ENCODE measurements around the gene ADD2. TPM values are rescaled to one million over a fixed set of nuclear protein-coding genes. Genes with fewer than 3 reads are reported as not detected.

Gene ADD2
- total RNA-seq, 1 donor from 2014 or later = 435 TPM

DNA sequence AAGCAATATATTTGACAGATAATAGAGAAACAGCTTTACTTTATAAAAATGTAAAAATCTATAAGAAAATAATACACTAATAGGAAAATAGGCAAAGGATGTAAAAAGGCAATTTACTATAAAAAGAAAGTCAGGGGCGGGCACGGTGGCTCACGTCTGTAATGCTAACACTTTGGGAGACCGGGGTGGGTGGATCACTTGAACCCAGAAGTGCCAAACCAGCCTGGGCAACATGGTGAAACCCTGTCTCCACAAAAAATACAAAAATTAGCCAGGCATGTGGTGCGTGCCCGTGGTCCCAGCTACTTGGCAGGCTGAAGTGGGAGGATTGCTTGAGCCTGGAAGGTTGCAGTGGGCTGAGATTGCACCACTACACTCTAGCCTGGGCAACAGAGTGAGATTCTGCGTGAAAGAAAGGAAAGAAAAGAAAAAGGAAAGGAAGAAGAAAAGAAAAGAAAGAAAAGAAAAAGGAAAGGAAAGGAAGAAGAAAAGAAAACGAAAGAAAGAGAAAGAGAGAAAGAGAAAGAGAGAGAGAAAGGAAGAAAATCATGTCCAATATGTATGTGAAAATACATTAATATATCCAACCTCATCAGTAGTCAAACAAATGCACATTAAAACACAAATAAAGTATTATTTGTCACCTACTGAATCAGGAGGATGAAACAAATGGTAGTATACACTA lies 65.1 kb downstream of the ADD2 start:
- no peak for DNase-seq

DNA sequence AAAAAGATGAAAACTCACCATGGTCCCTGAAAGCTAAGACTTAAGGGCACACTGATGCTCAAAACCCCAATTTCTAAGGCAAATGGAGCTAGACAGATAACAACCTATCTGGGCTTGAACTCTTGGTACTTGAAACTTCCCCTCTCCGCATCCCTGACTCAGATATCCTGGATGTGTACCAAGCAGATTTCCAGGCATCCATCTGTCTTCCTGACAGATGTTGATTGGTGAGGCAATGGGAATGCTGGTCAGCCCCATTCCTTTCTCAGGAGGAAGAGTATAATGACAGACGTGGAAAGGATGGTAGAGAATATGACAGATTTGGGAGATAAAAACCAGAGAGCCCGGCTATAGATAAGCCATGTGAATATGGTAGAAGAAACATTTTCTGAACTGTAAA lies 69.2 kb downstream of the ADD2 start:
- DNase-seq = no peak

DNA sequence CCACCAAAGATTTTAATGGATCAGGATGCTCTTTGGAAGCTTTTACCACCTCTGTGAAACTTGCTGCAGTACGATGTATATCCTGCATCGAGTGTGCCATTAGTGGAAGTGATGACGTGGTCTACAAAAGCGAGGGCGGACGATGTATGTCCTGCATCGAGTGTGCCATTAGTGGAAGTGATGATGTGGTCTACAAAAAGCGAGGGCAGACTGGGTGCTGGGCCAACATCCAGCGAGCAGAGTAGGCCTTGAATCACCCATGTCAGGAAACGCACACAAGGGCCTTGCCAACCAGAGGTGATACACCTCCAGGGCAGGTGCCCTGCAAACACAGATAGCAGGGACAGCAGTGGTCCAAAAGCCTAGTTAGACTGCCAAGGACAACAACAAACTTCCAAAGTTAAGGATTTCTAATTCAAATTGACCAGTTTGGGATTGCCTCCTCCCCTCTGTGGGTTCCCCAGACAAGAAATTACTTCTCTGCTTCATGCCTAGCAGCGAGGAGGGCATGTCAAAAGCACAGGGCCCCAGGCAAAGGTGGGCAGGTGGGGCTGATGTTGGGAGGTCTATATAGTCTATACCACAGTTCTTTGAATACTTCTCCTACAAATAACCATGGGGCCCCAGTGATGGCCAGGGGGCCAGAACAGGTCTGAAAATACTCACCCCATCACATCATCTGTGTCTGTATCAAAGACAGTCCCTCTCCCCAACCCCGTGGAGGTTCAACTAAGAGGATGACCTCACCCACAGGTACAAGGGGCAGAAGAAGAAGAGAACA lies 70.2 kb downstream of the ADD2 start:
- DNase-seq = no peak

DNA sequence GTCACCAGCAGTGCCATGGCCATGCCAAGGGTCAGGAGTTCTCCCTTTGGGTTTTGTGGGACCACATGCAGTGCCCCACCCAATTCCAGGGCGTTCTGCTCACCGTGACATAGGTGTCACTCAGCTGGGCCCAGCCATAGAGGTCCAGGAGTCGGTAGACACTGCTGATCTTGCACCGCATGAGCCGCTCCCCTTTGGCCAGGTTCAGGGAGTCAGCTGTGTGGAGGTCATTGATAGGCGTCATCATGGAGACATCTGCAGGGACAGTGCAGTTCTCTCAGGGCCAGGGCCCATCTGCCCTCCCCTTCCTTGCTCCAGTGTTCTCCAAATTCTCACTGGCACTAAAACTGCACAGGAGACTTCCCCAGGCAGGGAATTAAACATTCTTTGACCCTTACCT lies 71.9 kb downstream of the ADD2 start:
- no peak for DNase-seq

DNA sequence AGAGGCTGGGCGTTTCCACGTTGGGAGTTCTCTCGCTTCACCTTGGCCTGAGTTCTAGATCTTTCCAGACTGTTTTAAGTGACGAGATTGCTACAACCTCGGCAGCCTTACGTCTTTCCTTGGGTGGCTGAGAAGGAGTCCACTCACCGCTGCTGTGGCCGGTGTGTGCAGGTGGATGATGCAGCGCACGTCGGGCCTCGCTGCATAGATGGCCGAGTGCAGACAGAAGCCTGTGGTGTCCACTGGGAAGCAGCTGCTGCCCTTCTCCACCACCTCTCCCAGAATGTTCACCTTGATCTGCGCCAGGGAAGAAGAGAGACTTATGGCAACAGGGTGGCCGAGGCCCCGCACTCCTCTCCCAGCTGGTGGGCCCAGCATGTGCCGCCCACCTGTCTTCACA lies 75.7 kb downstream of the ADD2 start:
- DNase-seq = no peak

DNA sequence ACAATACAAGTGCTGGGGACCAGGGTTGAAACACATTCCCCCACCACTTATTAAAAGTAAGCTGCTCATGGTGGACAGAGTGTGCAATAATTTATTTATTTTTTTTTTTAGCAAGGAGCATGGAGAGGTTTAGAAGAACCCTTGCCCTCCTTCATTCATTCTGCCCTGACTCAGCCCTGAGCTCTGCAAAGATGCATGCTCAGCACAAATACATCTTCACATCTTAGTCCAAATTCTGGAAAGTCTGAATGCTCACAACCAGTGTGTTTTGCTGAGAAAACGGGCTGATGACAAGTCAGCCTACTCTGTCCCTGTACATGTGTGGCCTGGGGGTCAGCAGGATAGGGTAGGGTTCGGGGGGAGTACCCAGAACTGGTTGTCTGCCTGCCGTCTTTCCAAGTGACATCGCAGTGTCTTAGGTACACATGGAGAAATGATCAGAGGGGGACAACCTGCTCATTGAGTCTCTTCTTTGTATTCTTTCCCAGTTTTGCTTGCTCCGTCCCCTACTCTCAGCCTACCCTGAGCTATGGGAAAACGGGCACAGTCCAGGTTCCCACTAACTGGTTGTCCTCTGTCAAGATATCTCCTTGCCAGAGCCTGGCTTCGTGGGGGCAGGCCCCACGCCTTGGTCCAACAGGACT lies 76.4 kb downstream of the ADD2 start:
- DNase-seq = no peak

DNA sequence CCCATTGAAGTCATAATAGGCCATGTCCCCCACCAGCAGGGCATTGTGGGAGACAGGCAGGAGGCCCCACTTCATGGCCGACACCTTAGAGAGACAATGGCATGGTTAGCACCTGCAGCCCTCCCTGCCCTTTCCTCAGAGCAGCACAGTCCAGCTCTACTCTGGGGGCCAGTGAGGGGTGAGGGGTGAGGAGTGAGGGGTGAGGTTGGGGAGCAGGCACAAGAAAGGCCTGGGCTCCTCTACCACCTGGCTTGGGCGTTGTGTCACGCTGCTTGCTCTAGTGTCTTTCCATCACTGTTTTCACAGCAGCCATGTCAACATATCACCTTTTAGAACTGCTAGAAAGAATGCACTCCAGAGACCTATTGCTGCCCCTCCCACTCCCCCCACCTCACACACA lies 77.2 kb downstream of the ADD2 start:
- no peak for DNase-seq

DNA sequence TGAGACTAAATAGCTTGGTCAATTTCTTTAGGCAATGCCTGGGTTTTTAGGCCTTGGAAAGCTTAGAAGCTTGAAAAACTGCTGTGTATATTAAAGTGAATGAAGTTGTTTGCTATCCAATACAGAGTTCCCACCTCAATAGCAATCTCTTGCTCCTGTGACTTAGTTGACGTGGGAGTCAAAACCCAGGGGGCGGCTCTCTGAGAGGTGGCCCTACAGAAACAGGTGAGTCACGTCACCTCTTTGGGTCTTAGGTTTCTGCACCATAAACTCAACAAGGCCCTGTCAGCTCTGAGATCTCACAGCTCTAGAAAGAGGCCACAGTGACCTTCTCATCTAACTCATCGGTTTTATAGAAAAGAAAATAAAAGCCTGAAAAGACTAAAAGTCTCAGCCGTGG lies 79.6 kb downstream of the ADD2 start:
- no peak for DNase-seq

DNA sequence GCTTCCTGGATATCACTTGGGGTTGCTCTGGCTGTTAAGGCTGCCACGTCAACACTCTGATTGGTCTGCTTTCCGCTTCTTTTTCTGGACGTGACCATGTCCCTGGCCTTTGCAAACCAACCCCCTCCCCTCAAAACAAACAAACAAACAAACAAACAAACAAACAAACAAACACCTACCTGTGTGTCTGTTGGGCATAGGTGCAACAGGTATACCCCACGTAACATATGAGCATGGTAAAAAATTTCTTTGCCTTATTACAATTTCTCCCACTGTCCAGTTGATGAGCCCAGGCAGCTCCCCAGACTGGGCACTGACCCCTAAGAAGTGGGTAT lies 80.6 kb downstream of the ADD2 start:
- no peak for DNase-seq

DNA sequence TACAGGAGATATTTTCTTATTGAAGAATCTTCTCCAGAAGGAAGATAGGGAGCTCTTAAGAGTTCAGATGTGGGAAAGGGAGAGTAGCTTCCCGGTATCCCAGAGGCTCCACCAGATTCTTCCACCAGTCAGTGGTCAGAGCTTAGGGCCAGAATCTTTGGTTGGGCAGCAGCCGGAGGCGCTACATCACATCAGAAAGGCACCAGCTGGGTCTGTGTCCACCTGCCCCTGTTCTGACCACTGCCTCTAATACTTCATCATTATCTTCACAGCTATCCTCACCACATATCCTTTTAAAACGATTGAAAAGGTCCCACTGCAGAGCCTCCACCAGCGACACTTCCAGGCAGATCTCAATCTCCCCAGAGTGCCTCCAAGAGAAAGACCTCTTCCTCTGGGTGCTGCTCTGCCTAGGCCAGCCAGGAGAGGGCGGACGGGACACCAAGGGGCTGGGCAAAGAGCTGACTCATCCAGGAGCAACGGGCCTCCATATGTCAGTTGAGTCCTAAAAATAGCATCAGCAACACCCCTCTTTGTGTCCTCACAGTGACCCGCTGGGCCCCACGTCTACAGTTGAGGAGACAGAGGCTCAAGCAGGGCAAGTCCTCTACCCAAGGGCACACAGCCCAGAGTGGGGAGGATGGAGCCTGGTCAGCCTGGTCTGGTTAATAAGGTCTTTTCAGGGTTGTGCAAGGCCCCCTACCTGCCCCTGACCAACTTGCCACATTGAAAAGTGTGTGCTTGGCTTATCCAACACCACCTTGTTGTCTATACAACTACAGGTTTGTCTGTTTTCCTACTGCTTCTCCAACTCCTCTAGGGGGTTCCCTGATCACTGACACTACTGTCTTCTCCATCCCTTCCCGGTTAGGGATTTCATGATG lies 81.2 kb downstream of the ADD2 start:
- no peak for DNase-seq

DNA sequence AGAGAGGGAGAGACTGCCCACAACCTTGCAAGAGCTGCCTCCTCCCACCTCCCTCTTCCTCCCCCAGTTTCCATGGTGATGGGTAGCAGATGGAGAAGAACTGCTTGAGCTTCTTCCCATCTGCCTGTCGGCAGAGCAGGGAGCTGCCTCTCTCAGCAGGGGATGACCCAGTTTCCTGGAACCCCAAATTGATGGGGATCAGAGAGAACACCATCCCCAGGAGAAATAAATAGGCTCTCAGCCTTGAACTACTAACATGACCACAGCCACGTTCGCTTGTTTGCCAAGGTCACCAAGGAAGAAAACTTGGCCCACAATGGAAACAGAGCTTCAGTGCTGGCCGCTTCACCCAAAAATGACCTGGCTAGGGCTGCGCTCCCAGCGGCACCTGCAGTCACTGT lies 82.2 kb downstream of the ADD2 start:
- peak; percentile 69 for DNase-seq

DNA sequence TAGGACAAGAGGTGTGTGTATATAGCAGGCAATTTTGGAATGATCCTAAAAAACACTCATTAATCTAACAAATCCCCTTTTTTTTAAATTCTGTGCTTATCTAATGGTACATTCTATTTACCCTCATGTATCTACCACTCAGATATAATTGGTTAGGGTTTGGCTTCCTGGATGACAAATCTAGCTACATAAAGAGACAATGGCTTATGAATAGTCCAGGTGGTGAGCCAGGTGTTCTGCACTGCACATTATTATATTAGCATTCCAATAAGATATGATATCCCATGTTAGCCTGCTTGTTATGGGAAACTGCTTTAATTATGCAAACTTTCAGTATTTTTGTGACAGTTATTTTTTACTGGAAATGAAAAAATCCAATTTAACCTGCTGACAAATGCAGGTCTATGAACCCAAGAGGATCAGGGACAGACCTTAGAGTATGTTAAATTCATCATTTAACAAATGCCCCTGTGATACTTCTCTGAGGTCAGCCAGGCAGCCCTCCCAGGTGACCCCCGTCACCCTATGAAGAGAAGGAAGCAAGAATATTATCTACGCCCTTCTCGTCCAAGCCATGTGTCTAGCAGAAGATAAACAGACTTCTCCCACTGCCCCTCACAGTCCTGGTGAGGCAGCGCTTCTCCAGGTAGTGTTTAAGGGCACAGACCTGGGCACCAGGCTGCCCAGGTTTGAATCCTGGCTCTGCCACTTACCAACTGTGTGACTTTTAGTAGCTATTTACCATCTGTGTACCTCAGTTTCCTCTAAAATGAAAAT lies 83.0 kb downstream of the ADD2 start:
- no peak for DNase-seq

DNA sequence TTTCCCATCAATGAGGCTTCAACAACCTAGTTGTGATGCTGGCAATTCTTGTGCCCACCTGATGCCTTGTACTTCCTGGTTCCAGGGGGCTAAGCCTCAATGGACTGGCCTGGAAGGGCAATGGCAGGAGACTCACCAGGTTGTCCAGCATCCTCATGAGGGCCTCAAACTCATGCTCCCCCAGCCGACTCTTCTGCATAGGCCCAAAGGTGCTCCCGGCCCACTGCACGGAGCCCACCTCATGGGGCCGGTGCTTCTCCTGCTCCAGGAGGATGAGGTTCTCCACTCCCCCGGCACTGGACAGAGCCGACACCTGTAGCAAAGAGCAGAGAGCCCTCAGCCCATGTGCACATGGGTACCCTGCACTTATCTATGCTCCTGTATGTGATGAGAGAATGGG lies 84.5 kb downstream of the ADD2 start:
- no peak for DNase-seq

DNA sequence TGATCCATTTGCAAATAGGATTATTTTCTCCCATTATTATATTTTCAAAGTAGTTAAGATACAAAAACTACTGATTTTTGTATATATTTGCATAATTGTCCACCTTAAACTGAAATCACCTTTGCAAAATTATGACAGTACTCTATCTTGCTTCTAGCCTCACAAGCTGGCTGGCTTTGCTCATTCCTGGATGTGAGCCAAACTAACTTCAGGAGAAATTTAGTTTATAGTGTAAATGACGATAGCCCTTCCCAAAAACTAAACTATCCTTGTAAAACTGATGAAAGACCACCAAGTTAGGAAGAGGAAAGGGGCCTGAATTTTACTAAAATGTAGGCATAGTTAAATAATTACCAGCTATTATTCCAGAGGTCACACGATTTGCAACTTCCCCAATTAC lies 87.3 kb downstream of the ADD2 start:
- no peak for DNase-seq

DNA sequence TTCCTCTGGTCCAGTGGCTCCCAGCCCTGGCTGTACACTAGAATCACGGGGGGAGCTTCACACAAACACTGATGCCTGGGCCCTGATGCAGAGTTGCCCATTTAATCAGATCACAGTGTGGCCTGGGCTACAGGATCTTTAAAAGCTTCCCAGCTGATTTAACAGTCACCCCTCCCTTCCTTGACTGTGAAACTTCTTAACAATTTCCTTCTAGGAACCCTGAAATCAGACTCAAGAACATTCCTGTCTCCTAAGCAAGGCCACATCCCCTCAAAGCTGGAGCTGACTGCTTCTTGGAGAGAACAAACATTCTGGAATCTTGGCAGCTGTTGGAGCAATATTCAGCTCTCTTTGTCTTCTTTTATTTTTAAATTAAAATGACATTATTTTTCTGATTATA lies 88.7 kb downstream of the ADD2 start:
- no peak for DNase-seq

DNA sequence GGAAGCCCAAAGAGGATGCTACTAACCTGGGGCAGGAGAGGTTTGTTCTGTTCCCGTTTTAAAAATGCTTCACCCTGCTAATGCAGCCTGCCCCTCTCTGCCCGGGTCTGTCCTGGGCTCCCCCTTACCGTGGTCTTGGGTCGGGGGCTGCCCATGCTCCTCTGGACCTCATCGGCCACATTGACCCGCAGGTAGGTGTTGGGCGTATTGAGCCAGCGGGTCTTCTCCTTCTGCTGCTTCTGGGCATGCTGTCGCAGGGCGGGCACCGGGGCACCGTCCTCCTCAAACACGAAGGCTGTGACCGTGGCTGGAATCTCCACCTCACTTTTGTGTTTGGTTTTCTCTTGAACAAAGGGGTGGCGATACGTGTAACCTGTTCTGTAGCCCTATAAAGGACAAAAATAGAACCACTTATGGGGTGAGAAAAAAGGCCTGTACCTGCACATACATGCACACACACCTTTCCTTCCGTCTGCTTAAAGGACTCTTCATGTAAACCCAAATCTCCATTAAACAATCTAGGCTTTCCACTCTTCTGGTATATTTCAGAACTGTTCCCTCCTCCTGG lies 89.3 kb downstream of the ADD2 start:
- DNase-seq = no peak

DNA sequence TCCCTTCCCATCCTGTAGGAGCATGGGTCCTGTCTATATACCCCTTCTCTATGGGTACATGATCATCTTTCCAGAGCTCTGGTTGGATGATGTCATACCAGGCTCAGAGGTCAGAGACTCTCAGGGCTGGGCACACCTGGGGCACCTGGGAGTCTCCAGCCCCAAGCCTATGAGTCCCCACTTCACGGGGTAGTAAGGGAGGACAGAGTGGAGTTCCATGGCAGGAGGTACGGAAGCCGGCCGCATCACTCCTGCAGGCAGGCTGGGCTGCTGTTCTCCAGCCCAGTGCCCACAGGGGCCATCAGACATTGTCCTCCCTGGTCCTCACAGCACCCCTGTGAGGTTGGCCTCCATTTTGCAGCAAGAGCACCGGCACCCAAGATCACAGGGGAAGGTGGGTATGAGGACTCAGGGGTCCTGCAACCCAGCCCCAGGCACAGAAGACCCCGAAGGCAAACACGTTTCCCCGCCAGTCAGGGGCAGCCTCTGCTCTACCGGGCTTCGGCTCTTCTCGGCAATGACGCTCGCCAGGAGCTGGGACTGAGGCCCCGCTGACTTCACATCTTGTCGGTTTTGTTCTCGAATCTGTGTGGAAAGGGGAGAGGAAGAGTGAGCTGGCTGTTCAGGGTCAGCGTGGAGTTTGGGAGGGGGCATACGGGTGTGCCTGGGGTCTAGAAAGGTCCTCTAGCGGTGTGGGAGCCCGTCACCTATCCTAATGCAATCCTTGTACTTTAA lies 91.5 kb downstream of the ADD2 start:
- DNase-seq = no peak

DNA sequence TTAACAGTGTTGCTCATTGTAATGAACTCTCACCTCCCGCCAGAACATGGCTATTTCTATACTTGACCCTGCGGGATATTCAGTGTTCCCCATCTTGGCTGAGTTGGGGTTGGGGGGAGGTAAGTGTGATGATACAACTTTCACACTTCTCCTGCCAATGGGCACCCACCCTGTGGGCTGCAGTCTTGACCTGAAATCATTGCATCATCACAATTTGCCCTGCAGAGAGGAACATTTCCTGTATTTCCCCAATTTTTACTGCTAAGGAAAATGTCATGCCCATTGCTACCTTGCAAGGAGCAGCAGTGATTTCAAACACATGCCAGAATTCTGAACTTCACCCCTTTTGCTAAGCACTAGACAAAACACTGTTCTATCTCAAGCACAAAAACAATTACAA lies 92.1 kb downstream of the ADD2 start:
- DNase-seq = no peak

DNA sequence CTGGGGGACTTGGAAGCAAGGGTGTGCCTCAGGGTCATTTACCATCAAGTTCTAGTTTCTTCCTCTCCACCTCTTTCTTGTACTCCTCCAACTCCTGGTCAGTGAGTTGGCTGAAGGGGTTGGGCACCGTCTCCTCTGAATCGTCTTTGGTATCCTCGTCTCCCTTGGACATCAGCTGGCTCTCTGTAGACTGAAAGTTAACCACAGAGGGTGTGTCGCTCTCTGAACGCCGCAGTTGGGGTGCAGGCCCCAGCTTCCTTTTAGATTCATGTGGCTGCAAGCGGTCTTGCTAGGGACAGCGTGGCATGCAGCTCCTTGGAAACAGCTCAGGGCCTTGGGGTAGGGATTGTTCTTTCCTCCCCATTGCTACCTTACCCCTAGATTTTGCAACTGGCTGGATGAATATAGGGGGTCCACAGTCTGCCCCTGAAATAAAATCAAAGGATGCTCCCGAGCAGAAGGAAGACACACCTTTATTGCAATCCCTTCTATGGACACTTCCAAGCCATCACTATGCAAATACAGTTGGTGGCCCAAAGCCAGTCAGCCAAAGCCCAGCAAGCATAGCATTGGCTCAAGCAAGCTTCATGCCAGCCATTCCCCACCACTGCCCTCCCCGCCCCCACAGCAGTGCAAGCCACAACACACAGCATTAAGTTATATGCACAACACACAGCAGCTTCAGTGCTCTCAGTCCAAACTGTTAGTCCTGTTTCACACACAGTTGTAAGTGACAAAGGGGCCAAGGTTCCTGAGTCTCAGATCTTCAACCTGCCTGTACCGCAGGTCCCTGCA lies 93.2 kb downstream of the ADD2 start:
- DNase-seq = no peak

DNA sequence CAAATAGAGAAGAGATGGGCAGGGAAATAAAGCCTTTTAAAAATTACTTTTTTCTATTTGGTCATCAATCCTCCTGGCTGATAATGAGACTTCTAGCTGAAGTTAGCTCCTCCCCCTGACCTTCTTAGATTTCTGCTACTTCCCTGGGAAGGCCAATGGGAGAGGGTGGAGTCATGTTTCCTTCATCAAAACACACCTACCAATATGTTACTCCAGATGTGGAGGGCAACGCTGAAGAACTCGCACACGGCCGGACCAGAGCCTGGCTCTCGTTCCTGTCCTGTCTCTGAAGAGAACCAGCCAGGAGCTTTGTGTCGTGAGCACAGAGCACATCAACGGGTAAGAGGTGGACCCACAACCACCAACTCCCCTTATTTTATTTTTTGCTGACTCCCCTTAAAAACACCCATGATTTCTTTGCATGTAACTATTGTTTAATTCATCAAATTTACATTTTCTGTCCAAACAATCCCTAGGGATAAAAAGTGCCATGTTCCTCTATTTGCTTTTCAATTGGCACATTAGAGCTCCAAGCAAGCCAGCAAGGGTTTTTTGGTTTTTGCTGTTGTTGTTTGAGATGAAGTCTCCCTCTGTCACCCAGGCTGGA lies 94.9 kb downstream of the ADD2 start:
- DNase-seq = no peak
